T-helper 2 cell treated with Interferon-gamma antibody and Interleukin-4, amounts not matched to agents 5 μg/mL and 100 μg/mL, for 36 hours (primary cell): ENCODE measurements around the gene TPO.

Experiments used
- DNase-seq: peaks from one replicate; pipeline ENCODE4 v3.0.0; 2021; ENCODE audit warnings: low spot score
- H3K27ac Mint-ChIP-seq: one replicate; pipeline ENCODE4 v1.8.0; 2021; ENCODE audit warnings: mild to moderate bottlenecking, mixed read lengths
- H3K27me3 Mint-ChIP-seq: one replicate; pipeline ENCODE4 v1.8.0; 2021; ENCODE audit warnings: low read depth, mixed read lengths
- H3K36me3 Mint-ChIP-seq: one replicate; pipeline ENCODE4 v1.8.0; 2021; ENCODE audit warnings: low read depth, mixed read lengths
- H3K4me1 Mint-ChIP-seq: one replicate; pipeline ENCODE4 v1.8.0; 2021; ENCODE audit warnings: low read depth, mixed read lengths
- H3K4me3 Mint-ChIP-seq: one replicate; pipeline ENCODE4 v1.8.0; 2022; ENCODE audit warnings: mild to moderate bottlenecking, moderate library complexity, mixed read lengths
- H3K9me3 Mint-ChIP-seq: one replicate; pipeline ENCODE4 v1.8.0; 2021; ENCODE audit warnings: mixed read lengths

The TPO gene

GRCh38 chr2:1477196-1478040, 64.2 kb downstream of the TPO start:
- no peak overlapping the region for H3K4me3 Mint-ChIP-seq
- no peak overlapping the region for H3K27ac Mint-ChIP-seq
- H3K27me3 Mint-ChIP-seq: no peaks in the 10 kb centered on the region
- no peaks in the 10 kb centered on the region for H3K36me3 Mint-ChIP-seq
- H3K4me1 Mint-ChIP-seq: no peaks in the 10 kb centered on the region
- DNase-seq: no peak
- no peaks in the 10 kb centered on the region for H3K9me3 Mint-ChIP-seq

GRCh38 chr2:1478311-1479305, 65.3 kb downstream of the TPO start:
- Mint-ChIP-seq H3K9me3 (no peaks in the 10 kb centered on the region), H3K4me1 (no peaks in the 10 kb centered on the region), H3K36me3 (no peaks in the 10 kb centered on the region), H3K27me3 (no peaks in the 10 kb centered on the region), H3K4me3 (no peak overlapping the region), H3K27ac (no peak overlapping the region)
- DNase-seq: no peak

- no peaks in the 10 kb centered on the region for H3K4me1 Mint-ChIP-seq
- H3K27ac Mint-ChIP-seq: no peak overlapping the region
- no peak overlapping the region for H3K4me3 Mint-ChIP-seq
- H3K9me3 Mint-ChIP-seq: no peaks in the 10 kb centered on the region
- no peaks in the 10 kb centered on the region for H3K27me3 Mint-ChIP-seq
- DNase-seq: no peak
- no peaks in the 10 kb centered on the region for H3K36me3 Mint-ChIP-seq
These were observed 66.1 kb downstream of the TPO start for GRCh38 chr2:1479346-1479745.

GRCh38 chr2:1480671-1481076, 67.4 kb downstream of the TPO start:
- H3K36me3 Mint-ChIP-seq: no peaks in the 10 kb centered on the region
- H3K27ac Mint-ChIP-seq: peak overlapping the region; percentile 31
- H3K27me3 Mint-ChIP-seq: no peaks in the 10 kb centered on the region
- no peaks in the 10 kb centered on the region for H3K9me3 Mint-ChIP-seq
- H3K4me1 Mint-ChIP-seq: no peaks in the 10 kb centered on the region
- H3K4me3 Mint-ChIP-seq: no peak overlapping the region
- DNase-seq: no peak

GRCh38 chr2:1481406-1482252, 68.4 kb downstream of the TPO start:
- Mint-ChIP-seq H3K27me3 (no peaks in the 10 kb centered on the region), H3K36me3 (no peaks in the 10 kb centered on the region), H3K27ac (no peak overlapping the region), H3K9me3 (no peaks in the 10 kb centered on the region), H3K4me3 (no peak overlapping the region), H3K4me1 (no peaks in the 10 kb centered on the region)
- no peak for DNase-seq

GRCh38 chr2:1482253-1482675, 69.0 kb downstream of the TPO start:
- Mint-ChIP-seq H3K4me3 (no peak overlapping the region), H3K36me3 (no peaks in the 10 kb centered on the region), H3K4me1 (no peaks in the 10 kb centered on the region), H3K27ac (no peak overlapping the region), H3K9me3 (no peaks in the 10 kb centered on the region), H3K27me3 (no peaks in the 10 kb centered on the region)
- DNase-seq: no peak

GRCh38 chr2:1482981-1483380, 69.7 kb downstream of the TPO start:
- no peak overlapping the region for H3K4me3 Mint-ChIP-seq
- H3K27me3 Mint-ChIP-seq: no peaks in the 10 kb centered on the region
- no peak overlapping the region for H3K27ac Mint-ChIP-seq
- DNase-seq: no peak
- H3K4me1 Mint-ChIP-seq: no peaks in the 10 kb centered on the region
- H3K36me3 Mint-ChIP-seq: no peaks in the 10 kb centered on the region
- no peaks in the 10 kb centered on the region for H3K9me3 Mint-ChIP-seq

- no peak overlapping the region for H3K27ac Mint-ChIP-seq
- DNase-seq: no peak
- no peak overlapping the region for H3K4me3 Mint-ChIP-seq
- no peaks in the 10 kb centered on the region for H3K27me3 Mint-ChIP-seq
- H3K9me3 Mint-ChIP-seq: no peaks in the 10 kb centered on the region
- H3K4me1 Mint-ChIP-seq: no peaks in the 10 kb centered on the region
- no peaks in the 10 kb centered on the region for H3K36me3 Mint-ChIP-seq
These were observed 70.3 kb downstream of the TPO start for GRCh38 chr2:1483551-1483950.

GRCh38 chr2:1484131-1484884, 71.0 kb downstream of the TPO start:
- no peaks in the 10 kb centered on the region for H3K36me3 Mint-ChIP-seq
- H3K27ac Mint-ChIP-seq: no peak overlapping the region
- H3K27me3 Mint-ChIP-seq: no peaks in the 10 kb centered on the region
- no peaks in the 10 kb centered on the region for H3K9me3 Mint-ChIP-seq
- DNase-seq: no peak
- H3K4me1 Mint-ChIP-seq: no peaks in the 10 kb centered on the region
- H3K4me3 Mint-ChIP-seq: no peak overlapping the region

- no peak overlapping the region for H3K4me3 Mint-ChIP-seq
- H3K4me1 Mint-ChIP-seq: no peaks in the 10 kb centered on the region
- no peaks in the 10 kb centered on the region for H3K27me3 Mint-ChIP-seq
- H3K9me3 Mint-ChIP-seq: no peaks in the 10 kb centered on the region
- H3K36me3 Mint-ChIP-seq: no peaks in the 10 kb centered on the region
- no peak overlapping the region for H3K27ac Mint-ChIP-seq
- DNase-seq: no peak
These were observed 73.4 kb downstream of the TPO start for GRCh38 chr2:1486670-1487069.

- no peak for DNase-seq
- H3K9me3 Mint-ChIP-seq: no peaks in the 10 kb centered on the region
- no peaks in the 10 kb centered on the region for H3K4me1 Mint-ChIP-seq
- H3K4me3 Mint-ChIP-seq: no peak overlapping the region
- H3K27ac Mint-ChIP-seq: no peak overlapping the region
- no peaks in the 10 kb centered on the region for H3K27me3 Mint-ChIP-seq
- H3K36me3 Mint-ChIP-seq: no peaks in the 10 kb centered on the region
These were observed 74.5 kb downstream of the TPO start for GRCh38 chr2:1487758-1488157.

GRCh38 chr2:1488181-1488671, 75.0 kb downstream of the TPO start:
- no peaks in the 10 kb centered on the region for H3K27me3 Mint-ChIP-seq
- no peaks in the 10 kb centered on the region for H3K9me3 Mint-ChIP-seq
- H3K36me3 Mint-ChIP-seq: no peaks in the 10 kb centered on the region
- H3K27ac Mint-ChIP-seq: no peak overlapping the region
- H3K4me3 Mint-ChIP-seq: no peak overlapping the region
- no peaks in the 10 kb centered on the region for H3K4me1 Mint-ChIP-seq
- DNase-seq: no peak

GRCh38 chr2:1488851-1489250, 75.6 kb downstream of the TPO start:
- no peak overlapping the region for H3K4me3 Mint-ChIP-seq
- H3K36me3 Mint-ChIP-seq: no peaks in the 10 kb centered on the region
- H3K27ac Mint-ChIP-seq: peak overlapping the region; percentile 43
- no peaks in the 10 kb centered on the region for H3K4me1 Mint-ChIP-seq
- no peaks in the 10 kb centered on the region for H3K9me3 Mint-ChIP-seq
- no peaks in the 10 kb centered on the region for H3K27me3 Mint-ChIP-seq
- DNase-seq: no peak
